ENCODE data around the gene KCNJ4. TPM values are rescaled to one million over a fixed set of nuclear protein-coding genes. Genes with fewer than 3 reads are reported as not detected.

The KCNJ4 gene
- not detected in 2 replicates for total RNA-seq (2014; rRNA removed)
- not detected for polyA plus RNA-seq (2012)

DNA sequence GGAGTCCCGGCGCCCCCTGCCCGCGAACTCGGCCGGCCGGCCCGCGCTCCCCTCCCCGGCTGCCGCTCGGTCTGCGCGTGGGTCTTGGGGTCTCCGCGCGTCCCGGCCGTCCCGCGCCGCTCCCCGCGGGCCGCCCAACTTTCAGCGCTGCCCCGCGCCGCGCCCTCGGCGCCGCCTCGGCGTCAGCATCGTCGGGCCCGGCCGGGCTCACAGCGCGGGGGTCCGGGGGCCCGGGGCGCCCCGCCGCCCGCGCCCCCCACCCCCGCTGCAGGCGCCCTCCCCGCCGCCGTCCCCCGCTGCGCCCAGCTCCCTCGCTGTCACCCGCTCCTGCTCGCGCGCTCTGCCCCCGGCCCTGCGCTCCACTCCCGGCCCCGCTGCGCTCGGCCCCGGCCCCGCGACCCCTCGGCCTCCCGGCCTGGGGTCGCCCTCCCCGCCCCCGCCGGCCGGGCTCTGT, at the start of gene KCNJ4:
TSS of gene KCNJ4 (minus strand) at position 124 of the 454 bp plus-strand sequence. CDS start 27,067 bp downstream, outside the sequence.
- DNase-seq (ENCODE audit: low read depth) = no peak

DNA sequence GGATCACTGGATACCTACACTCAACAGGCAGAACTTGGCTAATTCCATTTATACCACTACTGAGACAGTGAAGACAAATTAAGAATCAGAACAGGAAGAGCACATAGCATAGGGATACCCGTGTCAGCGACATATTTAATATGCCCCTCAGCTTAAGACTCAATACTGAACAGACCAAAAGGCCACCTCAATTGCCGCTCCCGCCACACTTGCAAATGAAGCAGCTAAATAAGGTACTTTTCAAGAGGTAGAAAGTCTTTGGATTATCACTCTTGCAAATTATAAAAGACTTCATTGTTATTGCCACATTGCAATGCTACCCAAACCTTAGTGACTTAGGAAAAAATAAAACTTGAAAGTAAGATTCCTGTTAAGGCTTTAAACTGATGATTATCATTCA, 48.0 kb upstream of the KCNJ4 start:
- DNase-seq (ENCODE audit: low read depth) = no peak

DNA sequence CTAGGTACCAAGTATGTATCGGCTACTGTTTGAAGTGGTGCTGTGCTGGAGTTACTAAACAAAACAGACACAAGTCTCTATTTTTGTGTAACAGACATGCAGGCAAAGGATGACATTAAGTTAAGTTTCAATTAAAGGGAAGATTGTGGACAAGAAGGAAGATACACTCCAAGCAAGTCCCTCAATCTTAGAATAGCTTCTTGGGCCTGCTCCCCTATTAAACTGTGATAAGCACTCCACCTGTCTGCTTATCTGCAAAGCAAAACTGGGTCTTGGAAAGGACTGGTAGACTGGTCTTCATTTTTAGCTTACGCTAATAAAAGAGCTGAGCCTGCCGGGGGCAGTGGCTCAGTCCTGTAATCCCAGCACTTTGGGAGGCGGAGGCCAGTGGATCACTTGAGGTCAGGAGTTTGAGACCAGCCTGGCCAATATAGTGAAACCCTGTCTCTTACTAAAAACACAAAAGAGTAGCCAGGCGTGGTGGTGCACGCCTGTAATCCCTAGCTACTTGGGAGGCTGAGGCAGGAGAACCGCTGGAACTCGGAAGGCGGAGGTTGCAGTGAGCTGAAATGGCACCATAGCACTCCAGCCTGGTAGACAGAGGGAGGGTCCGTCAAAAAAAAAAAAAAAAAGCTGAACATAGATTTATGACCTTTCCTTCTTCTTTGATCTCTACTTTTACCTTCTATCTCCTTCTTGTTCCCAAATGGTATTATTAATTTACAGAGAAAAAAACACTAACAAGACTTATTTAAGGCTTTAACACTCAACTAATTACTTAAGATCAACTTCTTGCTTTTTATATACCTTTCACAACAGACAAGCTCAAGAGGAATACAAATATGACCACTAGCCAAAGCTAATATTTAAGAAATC, 47.0 kb upstream of the KCNJ4 start:
- DNase-seq (ENCODE audit: low read depth) = no peak

DNA sequence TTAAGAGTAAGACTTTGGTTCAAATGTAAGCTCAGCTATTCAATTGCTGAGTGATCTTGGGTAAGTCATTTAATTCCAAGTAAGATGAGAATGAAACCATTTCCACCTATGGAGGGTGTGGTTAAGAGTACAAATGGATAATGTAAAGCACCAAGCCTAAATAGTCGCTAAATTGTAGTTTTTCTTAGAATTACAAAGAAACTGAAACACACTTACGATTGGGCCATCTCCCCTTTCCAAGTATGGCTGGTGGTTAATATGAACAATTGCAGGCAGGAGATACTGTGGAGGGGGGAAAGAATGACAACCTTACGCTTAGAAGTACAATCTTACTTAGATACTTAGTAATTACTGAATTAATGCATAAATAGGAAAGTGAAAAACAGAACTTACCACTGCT, 42.9 kb upstream of the KCNJ4 start:
- no peak for DNase-seq (ENCODE audit: low read depth)

DNA sequence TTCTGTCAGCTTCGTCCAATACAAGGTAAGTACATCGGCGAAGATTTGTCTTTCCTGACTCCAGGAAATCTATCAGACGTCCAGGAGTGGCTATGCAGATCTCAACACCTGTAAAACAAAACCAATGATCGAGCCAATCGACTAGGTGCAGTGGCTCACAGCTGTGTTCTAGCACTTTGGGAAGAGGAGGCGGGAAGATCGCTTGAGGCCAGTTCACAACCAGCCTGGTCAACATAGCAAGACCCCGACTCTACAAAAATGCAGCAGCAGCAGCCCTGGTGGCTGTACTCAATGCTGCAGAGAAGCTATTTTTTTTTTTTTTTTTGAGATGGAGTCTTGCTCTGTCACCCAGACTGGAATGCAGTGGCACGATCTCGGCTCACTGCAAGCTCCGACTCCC, 39.9 kb upstream of the KCNJ4 start:
- no peak for DNase-seq (ENCODE audit: low read depth)

DNA sequence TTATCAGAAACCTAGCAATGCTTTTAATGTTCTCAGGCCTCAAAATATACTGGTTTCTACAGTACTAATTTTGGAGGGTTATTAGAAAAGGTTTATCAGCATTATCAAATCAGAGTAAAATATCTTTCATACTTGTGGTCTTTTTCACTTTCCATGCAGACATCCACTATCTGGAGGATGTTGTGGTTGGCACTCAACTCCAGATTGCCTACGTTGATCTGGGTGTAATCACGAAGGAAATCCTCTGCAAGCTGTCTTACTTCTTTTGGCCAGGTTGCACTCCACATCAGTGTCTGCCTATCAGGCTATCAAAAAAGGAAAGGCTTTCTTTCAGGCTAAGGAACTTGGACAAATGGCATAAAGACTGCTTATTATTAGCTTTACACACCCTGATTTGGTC, 39.5 kb upstream of the KCNJ4 start:
- no peak for DNase-seq (ENCODE audit: low read depth)

DNA sequence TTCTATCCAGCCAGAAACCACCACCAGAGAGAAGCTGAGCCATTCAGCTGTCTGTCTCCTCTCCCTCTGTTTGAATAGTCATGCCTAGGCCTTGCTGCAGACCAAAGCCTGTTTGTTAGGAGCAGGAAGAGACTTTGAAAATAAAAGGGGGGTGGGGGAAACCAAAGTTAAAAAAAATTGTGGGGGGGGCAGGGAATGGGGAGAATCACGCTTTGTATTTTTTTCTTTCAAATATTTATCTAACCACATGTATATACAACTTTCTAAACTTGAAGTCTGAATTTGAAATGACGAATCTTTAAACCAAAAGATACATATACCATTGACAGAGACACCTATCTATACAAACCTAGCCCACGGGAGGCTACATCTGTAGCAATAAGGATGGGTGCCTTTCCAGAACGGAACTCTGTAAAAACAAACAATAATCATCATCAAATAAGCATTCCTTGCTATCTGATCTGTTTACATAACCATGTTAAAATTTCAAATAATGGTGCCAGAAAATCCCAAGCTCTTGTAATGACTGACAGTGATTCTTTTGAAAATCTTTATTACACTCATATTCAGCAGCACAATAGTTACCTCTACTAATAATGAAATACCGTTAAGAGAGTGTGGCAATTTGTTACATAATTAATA, 36.8 kb upstream of the KCNJ4 start:
- DNase-seq (ENCODE audit: low read depth) = no peak

DNA sequence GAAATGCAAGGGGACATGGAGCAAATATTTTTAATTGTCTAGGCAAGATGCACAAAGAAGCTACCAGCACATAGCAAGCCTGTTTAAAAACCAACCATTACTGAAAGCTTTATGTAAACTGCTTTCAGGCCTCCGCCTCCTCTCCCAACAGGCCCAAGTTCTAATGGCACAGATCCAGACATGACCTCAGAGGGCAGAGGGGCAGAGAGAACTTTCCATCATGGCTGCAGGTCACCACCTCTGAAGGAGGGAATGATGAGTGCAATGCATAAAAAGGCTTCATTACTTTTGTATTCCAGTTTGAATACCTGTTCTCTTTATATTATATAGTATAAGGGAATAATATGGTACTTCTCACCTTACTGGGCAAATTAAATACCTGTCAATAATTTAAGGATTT, 35.9 kb upstream of the KCNJ4 start:
- peak; percentile 54 for DNase-seq (ENCODE audit: low read depth)

DNA sequence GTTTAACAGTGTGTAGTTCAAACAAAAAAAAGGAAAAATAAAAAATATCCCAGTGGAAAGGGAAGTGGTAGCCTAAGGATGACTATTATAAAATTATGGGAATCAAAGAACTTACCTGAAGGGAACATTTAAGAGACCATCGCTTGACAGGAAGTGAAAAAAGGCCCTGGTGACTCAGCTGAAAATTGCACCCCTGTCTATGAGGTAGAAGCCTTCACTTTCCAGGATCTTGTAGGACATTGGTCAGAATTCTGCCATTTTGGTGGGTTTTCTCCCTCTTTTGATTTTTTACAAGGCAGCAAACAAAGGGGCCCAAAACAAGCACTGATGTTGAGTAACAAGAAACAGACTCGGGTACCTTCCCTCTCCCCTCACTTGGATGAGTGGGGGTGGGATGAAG, 35.5 kb upstream of the KCNJ4 start:
- DNase-seq (ENCODE audit: low read depth) = no peak

DNA sequence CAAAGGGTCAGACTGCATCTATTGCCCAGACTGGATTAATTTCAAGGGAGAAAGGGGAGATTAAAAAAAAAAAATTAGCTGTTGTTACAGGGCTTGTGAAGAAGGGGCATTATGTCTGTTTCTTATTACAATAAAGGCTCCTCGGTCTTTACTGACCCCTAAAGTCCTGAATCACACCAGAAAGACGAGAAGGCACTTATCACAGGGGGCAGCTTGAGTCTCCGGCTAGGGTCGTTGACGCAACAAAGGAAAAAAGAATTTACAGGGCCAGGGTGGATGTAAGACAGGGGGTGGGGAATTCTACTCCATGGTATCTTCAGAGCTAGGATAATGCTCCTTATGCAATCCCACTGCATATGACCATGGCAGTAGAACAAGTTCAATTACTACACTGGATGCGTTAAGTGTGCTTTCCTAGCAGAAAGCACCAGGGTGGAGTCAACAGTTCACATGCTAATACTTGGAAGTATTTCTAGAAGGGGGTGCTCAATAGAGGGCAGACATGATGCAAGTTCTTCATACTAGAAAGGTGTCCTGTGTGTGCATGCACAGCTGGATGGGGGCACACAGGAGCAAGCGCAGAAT, 34.7 kb upstream of the KCNJ4 start:
- DNase-seq (ENCODE audit: low read depth) = no peak

DNA sequence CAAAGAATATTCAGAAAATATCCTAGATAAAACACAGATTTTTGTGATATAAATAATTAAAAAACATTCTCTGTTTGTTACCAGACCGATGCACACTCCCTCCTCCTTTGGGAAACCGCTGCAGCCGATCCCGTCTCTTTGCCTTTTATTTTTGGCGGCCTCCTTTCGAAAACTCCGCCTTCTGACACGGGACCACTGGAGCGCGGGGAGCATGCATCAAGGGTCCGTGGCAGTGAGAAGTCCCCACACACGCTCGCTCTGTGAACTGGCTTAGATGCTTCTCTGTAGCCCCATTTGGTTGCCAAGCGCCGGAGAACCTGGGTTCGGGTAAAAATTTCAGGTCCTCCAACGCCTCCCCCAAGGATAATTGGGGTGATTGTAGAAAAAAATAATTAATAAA, 34.1 kb upstream of the KCNJ4 start:
- no peak for DNase-seq (ENCODE audit: low read depth)

DNA sequence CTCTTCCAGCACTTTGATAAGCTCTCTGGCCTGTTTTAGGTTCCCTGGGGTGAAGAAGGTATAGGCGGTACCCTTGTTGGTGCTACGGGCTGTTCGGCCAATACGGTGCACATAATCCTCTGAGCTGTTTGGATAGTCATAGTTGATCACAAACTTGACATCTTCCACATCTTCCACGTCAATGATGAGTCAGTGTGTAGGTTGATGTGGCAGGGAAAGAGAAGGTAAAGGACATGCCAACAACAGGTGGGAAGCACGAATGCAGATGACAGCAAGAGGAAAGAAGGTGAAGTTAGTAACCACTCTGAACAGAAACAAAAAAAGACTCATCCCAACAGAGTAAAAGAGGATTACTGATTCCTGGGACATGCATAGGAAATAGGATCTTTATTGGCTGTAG, 32.9 kb upstream of the KCNJ4 start:
- no peak for DNase-seq (ENCODE audit: low read depth)

DNA sequence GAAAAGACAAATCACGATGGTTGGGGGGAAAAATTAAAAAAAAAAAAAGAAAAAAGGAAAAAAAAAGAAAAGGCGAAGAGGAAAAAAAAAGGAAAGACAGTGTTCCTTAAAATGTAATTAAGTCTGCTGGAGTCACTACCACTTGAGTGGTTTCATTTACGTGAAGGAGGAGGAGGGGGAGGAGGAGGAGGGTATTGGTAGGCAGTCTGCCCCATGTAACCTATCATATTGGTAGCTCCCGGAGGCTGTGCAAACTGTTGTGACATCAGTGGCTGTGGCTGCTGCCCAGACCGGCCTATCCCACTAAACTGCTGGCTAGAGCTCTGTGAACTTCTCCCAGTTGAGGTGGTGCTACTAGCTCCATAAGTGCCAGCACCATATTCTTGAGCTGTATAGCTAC, 30.8 kb upstream of the KCNJ4 start:
- DNase-seq (ENCODE audit: low read depth) = no peak

DNA sequence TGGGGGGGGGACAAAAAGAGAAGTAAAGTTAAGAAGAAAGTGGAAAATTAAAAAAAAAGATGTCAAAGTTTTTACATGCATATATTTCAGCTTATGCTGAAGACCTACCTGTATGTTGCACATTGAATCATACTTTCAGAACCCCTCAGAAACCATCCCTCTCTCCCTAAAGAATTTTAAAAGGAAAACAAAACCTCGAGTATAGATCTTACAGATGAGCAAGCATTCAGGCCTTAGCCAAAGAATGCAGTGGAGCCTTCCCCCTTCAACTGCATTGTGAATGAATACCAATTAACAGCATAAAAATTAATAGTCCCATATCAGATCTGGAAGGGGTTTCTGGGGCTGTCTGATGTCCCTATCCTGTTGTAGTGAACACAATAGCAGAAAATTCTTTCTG, 29.2 kb upstream of the KCNJ4 start:
- DNase-seq (ENCODE audit: low read depth) = no peak

DNA sequence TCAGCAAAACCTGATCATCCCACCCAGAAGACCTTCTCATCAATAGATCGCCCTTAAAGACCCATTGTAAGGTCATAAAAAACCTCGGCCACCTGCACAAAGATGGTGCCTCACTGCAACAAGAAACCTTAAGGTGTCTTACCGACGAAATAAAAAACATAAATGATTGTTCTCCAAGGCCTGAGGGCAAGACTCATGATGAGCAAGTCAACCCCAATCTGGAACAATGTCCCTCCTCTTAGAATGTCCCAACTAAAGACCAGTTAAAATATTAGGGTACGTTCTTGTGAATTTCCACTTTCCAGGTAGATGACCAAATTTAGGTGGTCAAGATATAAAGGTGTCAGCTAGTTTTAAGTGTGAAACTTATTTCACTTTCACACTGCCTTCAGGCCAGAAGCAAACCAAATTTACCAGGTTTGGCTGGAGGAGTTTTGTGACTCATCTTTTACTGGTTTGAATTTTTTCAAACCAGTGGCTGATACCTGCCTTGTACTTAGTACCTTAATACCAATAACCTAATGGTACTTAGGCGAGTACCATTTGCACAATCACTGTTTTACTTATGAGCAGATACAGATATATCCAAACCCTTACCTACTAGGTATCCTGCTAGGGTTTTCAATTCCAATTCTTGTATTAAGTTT, 27.8 kb upstream of the KCNJ4 start:
- DNase-seq (ENCODE audit: low read depth) = no peak

DNA sequence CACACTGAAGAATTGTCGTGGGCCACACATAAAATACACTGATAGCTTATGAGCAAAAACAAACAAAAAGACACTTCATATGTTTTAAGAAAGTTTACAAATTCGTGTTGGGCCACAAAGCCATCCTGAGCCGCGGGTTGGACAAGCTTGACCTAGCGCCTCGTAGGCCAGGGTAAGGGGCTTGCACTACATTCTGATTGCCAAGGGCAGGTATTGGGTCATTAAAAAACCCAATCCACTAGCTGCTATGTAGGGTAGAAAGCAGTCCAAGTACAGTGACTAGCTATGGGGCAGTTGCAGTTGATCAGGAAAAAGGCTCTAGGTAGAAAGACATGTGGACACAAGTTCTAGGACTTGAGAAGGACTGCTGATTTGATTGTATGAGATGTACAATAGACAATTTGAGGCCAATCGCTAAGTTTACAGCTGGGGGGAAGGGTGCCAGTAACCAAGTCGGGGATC, 26.9 kb upstream of the KCNJ4 start:
- DNase-seq (ENCODE audit: low read depth) = no peak

DNA sequence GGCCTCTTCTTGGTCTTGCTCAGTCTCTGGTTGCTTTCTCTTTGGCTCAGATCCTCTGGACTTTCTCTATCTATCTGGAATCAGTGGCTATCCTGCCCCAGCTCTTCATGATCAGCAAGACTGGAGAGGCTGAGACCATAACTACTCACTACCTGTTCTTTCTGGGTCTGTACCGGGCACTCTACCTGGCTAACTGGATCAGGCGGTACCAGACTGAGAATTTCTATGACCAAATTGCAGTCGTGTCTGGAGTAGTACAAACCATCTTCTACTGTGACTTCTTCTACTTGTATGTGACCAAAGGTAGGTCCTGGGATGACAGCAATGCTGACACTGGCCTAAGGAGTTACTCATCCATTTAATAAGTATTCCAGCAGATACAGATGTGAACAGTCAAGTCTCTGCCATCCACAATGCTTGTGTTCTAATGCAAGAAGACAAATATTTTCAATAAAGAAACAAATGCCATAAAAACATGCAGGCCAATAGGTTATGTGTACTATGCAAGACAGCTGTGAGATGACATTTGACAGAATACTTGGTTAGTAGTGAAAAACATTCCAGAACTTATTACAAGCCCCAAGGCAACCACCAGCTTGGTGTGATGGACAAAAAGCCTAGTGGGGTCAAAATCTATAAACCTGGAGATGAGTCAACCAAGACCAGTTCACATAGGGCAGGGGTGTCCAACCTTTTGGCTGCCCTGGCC, 26.3 kb upstream of the KCNJ4 start:
- DNase-seq (ENCODE audit: low read depth) = no peak

DNA sequence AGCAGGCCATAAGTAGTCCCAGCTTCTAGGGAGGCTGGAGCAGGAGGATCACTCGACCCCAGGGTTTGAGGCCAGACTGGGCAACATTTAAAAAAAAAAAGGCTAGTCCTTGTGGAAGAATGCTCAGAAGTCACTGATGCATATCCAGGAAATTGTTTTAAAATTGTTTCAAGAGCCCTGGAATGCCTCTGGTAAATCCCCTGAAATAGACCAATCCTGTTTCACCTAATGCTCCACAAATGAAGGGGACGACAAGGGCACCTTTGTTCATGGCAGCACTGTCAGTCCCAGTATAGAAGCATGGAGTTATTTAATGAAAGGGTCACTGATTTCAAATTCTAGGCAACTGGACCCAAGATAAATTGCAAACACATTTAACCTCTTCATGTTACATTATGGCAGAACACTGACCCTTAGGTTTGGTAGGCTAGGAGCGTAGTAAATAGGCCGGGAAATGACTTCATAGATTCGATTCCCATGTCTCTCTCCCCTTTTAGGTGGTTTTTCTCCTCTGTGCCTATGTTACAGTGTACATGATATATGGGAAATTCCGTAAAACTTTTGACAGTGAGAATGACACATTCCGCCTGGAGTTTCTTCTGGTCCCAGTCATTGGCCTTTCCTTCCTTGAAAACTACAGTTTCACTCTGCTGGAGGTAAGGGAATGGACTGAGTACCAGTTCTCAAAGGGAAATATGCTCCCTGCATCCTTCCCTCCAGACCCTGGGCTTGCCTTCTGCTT, 24.3 kb upstream of the KCNJ4 start:
- DNase-seq (ENCODE audit: low read depth) = no peak

DNA sequence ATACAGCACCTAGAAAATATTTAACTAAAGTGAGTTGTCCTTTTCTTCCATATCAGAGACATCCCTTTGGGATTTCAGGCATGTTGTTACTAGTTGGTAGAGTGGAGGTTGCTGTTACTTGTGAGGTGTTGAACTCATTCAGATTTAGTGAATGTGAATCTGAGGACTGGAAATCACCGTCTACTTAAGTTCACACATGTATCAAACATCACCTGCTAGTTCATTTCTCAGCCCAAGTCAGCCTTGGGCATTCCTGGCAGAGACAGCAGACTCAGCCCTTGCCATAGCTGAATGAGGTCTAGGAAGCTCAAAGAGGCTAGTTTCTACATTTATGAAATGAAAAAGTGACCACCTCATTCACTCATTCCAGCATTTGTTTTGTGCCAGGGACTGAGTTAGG, 22.6 kb upstream of the KCNJ4 start:
- no peak for DNase-seq (ENCODE audit: low read depth)

DNA sequence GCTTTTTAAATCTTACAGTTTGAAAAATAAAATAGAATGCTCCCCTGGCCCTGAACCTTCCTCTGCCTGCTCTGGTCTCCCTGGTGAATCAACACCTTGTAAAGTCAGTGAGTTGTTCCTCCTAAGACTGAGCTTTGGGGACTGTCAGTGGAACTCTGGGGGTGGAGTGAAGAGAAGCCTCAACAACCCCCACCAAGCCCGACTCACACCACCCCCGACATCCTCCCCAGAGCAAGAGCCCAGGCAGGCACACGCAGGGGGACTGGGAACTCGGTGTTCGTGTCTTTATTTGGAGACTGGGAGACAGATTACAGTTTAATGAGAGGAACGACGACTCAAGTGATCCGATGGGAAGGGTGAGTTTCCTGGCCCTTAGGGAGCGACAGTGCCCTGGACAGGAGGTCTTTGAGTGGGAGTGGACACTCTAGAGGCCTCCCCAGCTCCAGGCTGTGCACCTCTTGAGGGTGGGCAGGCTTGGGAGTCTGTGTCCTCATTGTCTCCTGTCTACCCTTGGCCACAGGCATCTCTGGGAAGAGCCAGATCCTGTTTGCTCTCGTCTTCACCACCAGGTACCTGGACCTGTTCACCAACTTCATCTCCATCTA, 19.1 kb upstream of the KCNJ4 start:
- no peak for DNase-seq (ENCODE audit: low read depth)
